MCF 10A (cell line): Measurements from ENCODE around the gene TNRC18. TPM values are rescaled to one million over a fixed set of nuclear protein-coding genes. Genes with fewer than 3 reads are reported as not detected.

ENCODE experiments used
- BruUV-seq: library from RNA; stranded (reverse); fragments of 400-500 nt; replicated peaks from 2 replicates; lab custom pipeline; 2021; lab: Mats Ljungman, UMichigan
- CTCF ChIA-PET: fragments of 300-600 bp; sonication (Branson Sonifier 250); formaldehyde crosslinking; extraction: SDS; loops from one replicate; lab custom pipeline; 2021; ENCODE audit warnings: antibody characterized with exemption, inconsistent platforms; lab: Yijun Ruan, JAX
- POLR2A ChIA-PET: fragments of 300-600, 350-650 bp; sonication (Branson Sonifier 250); formaldehyde crosslinking; extraction: SDS; loops from one replicate; lab custom pipeline; 2020; ENCODE audit warnings: antibody characterized with exemption, inconsistent platforms; lab: Yijun Ruan, JAX
- DNase-seq: peaks from one replicate; pipeline ENCODE4 v3.0.0-alpha.2; 2018; ENCODE audit not compliant: unreplicated experiment
- H3K27ac Mint-ChIP-seq: one replicate; pipeline ENCODE4 v1.8.0; 2022; ENCODE audit warnings: mild to moderate bottlenecking, low read depth, mixed read lengths; ENCODE audit not compliant: unreplicated experiment
- H3K27me3 Mint-ChIP-seq: one replicate; pipeline ENCODE4 v1.8.0; 2022; ENCODE audit warnings: mixed read lengths; ENCODE audit not compliant: insufficient read depth, unreplicated experiment
- H3K36me3 Mint-ChIP-seq: one replicate; pipeline ENCODE4 v1.8.0; 2022; ENCODE audit warnings: mild to moderate bottlenecking, moderate library complexity, mixed read lengths; ENCODE audit not compliant: insufficient read depth, unreplicated experiment
- H3K4me1 Mint-ChIP-seq: one replicate; pipeline ENCODE4 v1.8.0; 2022; ENCODE audit warnings: mixed read lengths; ENCODE audit not compliant: insufficient read depth, unreplicated experiment
- H3K4me3 Mint-ChIP-seq: one replicate; pipeline ENCODE4 v1.8.0; 2022; ENCODE audit warnings: mild to moderate bottlenecking, moderate library complexity, mixed read lengths; ENCODE audit not compliant: unreplicated experiment
- H3K9me3 Mint-ChIP-seq: one replicate; pipeline ENCODE4 v1.8.0; 2022; ENCODE audit warnings: mixed read lengths; ENCODE audit not compliant: unreplicated experiment
- intact Hi-C: fragments of 100-400 bp; cut with micrococcal nuclease; formaldehyde crosslinking; loops from 2 replicates; pipeline ENCODE4 v1.14.1; 2022
- total RNA-seq: library from RNA; stranded (reverse); gene quantifications from 2 replicates; pipeline ENCODE4 v1.2.3, GENCODE V29; 2022
- TF ChIP-seq, protein P1 (sequence below): fragments of 200-600 bp; IDR thresholded peaks from one replicate; pipeline ENCODE4 v1.8.0; 2022; ENCODE audit warnings: antibody characterized with exemption, mild to moderate bottlenecking; ENCODE audit not compliant: unreplicated experiment

Gene TNRC18
- total RNA-seq, 1 experiment from 2014 or later, result 132 TPM

DNA sequence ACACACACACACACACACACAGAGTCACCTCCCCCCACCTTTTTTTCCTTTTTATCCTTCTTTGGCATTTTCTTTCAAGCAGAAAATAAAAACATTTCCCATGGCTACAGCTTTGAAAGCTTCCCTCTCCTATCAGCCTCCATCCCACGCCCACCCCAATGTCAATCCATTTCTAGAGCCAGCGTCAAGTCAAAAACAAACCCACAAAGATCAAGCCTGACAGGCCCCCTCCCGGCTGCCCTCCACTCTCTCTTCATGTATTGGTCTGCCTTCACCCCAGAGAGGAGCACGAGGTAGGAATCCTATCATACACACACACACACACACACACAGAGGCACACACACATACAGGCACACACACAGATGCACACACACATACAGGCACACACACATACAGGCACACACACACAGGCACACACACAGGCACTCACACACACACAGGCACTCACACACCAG, 8.0 kb upstream of the TNRC18 start:
- POLR2A ChIA-PET, result interaction anchor here (0.5 to 4.3 kb wide), 4 partner anchors 10 to 576 kb away, joined by 3 to 24 read pairs (median 4); no protein-coding TSS in a partner anchor
- Mint-ChIP-seq H3K27me3 (no peaks in the 10 kb centered on the region), H3K9me3 (no peaks in the 10 kb centered on the region), H3K27ac (peak overlapping the region; percentile 39), H3K4me1 (peaks cover 21% of the 10 kb centered on the region), H3K36me3 (peaks cover 35% of the 10 kb centered on the region), H3K4me3 (no peak overlapping the region)
- intact Hi-C loops, result no loop called here
- CTCF ChIA-PET, result interaction anchor here (0.7 to 1.5 kb wide), 5 partner anchors 13 to 191 kb away, joined by 3 to 6 read pairs (median 3); no protein-coding TSS in a partner anchor
- no peak for DNase-seq
- TF ChIP-seq, protein P1, sequence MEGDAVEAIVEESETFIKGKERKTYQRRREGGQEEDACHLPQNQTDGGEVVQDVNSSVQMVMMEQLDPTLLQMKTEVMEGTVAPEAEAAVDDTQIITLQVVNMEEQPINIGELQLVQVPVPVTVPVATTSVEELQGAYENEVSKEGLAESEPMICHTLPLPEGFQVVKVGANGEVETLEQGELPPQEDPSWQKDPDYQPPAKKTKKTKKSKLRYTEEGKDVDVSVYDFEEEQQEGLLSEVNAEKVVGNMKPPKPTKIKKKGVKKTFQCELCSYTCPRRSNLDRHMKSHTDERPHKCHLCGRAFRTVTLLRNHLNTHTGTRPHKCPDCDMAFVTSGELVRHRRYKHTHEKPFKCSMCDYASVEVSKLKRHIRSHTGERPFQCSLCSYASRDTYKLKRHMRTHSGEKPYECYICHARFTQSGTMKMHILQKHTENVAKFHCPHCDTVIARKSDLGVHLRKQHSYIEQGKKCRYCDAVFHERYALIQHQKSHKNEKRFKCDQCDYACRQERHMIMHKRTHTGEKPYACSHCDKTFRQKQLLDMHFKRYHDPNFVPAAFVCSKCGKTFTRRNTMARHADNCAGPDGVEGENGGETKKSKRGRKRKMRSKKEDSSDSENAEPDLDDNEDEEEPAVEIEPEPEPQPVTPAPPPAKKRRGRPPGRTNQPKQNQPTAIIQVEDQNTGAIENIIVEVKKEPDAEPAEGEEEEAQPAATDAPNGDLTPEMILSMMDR, result no peak
- no TSS peak for BruUV-seq

DNA sequence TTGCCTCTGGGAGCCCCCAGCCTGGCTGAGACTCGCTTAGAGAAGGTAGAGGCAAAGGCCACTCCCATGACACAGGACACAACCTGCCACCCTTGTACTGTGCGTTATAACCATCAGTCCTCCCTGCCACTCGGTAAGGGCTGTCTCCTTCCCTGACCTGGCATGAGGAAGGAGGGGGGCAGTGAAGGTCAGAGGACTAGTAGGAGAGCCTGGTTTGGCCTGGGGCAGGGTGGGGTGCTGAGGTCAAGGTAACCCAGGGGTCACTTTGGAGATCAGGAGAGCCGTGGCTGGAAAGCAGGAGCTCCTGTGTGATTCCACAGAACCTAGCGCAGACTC, 6.9 kb upstream of the TNRC18 start:
- intact Hi-C loops, result no loop called here
- H3K36me3 Mint-ChIP-seq, result peaks cover 30% of the 10 kb centered on the region
- TF ChIP-seq, protein P1, result no peak
- H3K27ac Mint-ChIP-seq, result no peak overlapping the region
- BruUV-seq, result no TSS peak
- peak overlapping the region; percentile 98 for H3K4me3 Mint-ChIP-seq
- POLR2A ChIA-PET, result interaction anchor here (0.6 to 4.3 kb wide), 3 partner anchors 11 to 151 kb away, joined by 3 to 24 read pairs (median 4); no protein-coding TSS in a partner anchor
- no peak for DNase-seq
- peaks cover 21% of the 10 kb centered on the region for H3K4me1 Mint-ChIP-seq
- no peaks in the 10 kb centered on the region for H3K9me3 Mint-ChIP-seq
- CTCF ChIA-PET, result interaction anchor here (0.6 to 0.7 kb wide), 2 partner anchors 127 to 128 kb away, joined by 3 to 5 read pairs; no protein-coding TSS in a partner anchor
- no peaks in the 10 kb centered on the region for H3K27me3 Mint-ChIP-seq

DNA sequence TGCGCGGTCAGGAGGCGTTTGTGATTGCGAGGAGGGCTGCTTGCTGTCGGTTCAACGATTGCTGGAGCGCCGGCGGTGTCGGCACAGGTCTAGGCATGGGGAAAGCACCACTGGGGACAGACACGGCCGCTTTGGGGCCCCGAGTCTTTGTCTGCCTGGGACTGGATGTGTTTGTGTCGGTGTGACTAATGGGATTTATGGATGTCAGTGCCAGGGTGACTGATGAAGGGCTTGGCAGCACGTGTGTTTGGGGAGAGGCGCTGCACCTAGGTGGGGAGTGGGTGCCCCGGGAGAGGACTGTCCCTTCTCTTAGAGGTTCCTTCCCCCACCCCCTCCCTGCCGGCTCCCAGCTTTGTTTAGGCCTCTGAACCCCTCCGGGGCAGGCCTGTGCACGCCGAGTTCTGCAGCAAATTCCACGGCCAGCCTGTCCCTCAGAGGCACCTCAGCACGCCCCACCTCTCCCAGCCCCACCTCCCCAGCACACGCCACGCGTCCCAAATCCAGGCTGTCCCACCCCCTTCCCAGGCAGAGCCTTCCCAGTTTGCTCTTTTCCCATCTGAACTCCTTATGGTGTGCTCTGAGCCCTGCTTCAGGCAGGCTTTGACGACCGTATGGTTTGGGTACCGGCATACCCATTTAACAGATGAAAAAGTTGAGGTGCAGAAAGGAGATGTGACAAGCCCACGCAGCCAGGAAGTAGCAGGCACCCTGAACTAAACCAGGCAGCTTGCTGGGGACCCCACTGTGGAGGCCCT, 6.4 kb upstream of the TNRC18 start:
- intact Hi-C loops, result no loop called here
- ChIA-PET POLR2A (interaction anchor here (0.6 to 4.3 kb wide), 6 partner anchors 12 to 274 kb away, joined by 3 to 24 read pairs (median 3); no protein-coding TSS in a partner anchor), CTCF (interaction anchor here (0.6 kb wide), 1 partner anchor 127 kb away, joined by 5 read pairs; no protein-coding TSS in a partner anchor)
- BruUV-seq, result no TSS peak
- TF ChIP-seq, protein P1, result no peak
- peak; percentile 86 for DNase-seq
- Mint-ChIP-seq H3K4me3 (peak overlapping the region; percentile 98), H3K4me1 (peaks cover 21% of the 10 kb centered on the region), H3K27ac (peak overlapping the region; percentile 94), H3K9me3 (no peaks in the 10 kb centered on the region), H3K27me3 (no peaks in the 10 kb centered on the region), H3K36me3 (peaks cover 30% of the 10 kb centered on the region)

DNA sequence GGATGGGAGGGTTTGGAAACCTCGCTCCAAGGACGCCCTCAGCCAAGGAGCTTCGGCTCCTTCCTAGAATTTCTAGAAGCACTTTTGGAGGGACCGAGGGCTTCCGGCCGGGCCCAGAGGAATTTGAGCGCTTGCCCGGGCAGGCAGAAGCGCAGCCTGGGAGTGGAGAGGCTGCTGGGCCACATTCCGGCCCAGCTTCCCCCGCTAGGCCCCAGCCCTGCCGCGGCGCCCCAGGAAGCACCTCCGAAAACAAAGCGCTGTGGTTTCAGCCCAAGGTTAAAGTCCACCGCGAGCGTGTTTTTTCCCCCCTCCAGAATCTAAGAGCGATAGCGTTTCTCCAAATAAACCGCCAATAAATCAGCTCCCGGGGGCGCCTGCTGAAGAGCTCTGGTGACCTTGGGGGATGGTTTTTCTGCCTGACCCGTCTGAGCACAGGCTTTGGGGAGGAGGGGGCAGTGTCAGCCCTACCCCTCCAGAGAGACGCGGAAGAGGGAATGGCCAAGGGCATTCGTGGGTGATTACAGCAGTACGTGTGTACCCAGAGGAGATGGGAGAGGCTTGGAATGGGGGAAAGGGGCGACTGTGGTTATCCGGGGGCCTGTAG, 5.7 kb upstream of the TNRC18 start:
- Mint-ChIP-seq H3K4me3 (peak overlapping the region; percentile 98), H3K27ac (peak overlapping the region; percentile 94), H3K36me3 (peaks cover 35% of the 10 kb centered on the region), H3K4me1 (peaks cover 21% of the 10 kb centered on the region), H3K27me3 (no peaks in the 10 kb centered on the region), H3K9me3 (no peaks in the 10 kb centered on the region)
- ChIA-PET POLR2A (interaction anchor here (0.6 to 4.3 kb wide), 6 partner anchors 12 to 274 kb away, joined by 3 to 24 read pairs (median 3); no protein-coding TSS in a partner anchor), CTCF (no interaction called here)
- TF ChIP-seq, protein P1, result no peak
- intact Hi-C loops, result no loop called here
- DNase-seq, result no peak
- BruUV-seq, result no TSS peak
